CD4-positive, alpha-beta T cell treated with Interleukin-15 for 1 hour (primary cell): Measurements from ENCODE around the gene APBA2.
"Not testable (repeated sequence)": the region's sequence is repeated elsewhere in the genome, so short reads cannot be mapped to it uniquely, and the experiment has no call there.

ENCODE experiments used
- DNase-seq: peaks from one replicate; pipeline ENCODE4 v3.0.0-alpha.2; 2020

APBA2 gene

DNA sequence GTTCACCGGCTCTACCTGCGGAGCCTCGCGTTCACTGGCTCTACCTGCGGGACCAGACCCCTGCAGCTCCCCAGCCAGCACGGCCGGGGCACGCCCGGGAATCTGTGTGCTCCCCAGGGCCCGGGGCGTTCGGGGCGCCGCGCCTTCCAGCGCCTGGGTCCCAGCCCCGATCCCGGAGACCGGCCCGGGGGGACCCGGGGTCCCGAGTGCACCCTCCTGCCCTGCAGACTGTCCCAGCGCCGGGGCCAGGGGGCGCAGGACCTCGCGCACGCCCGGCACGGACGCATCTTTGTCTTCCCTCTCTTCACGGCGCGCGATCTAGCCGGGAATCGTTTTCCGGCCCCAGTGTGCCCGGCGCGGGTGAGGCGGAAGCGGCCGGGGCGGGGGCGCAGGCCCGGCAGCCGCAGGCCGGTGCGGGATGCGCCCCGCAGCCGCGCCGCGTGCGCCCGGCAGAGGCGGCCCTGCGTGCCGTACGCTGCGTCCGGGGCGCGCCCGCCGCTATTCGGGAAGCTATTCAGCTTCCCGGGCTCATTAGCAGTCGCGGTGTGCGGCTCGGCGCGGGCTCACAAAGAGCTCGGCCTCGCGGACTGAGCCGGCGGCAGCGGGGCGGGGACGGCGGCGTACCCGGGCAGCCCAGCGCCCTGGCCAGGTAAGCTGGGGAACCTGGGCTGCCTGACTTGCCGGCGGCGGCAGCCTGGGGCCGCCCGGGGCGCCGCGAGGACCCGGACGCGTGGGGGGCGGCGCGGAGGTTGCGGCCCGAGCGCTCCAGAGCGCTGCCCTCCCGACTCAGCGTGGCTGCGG lies at the start of gene APBA2:
TSS of gene APBA2 (plus strand) at position 345 of the 801 bp plus-strand sequence. CDS start 167,911 bp downstream, outside the sequence.
- peak; percentile 28 for DNase-seq

DNA sequence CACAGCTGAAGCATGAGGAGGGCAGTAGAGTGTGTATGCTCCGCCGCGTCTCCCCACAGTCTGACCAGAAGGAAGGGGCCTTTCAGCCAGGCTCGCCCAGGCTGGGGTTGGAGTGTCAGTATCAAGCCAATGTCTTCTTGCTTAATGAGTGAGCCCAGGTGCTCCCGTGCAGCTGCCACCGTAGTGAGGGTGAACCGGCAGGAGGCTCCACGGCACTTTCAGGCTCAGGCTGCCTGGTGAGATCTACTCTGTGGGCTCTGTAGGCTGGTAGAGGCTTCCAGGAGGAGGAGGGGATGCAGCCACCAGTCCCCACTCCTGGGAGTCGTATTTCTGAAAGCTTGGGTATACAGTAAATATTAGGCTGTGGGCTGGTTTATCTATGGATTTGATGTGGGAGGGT lies 45.5 kb upstream of the APBA2 start:
- not testable (repeated sequence) for DNase-seq

DNA sequence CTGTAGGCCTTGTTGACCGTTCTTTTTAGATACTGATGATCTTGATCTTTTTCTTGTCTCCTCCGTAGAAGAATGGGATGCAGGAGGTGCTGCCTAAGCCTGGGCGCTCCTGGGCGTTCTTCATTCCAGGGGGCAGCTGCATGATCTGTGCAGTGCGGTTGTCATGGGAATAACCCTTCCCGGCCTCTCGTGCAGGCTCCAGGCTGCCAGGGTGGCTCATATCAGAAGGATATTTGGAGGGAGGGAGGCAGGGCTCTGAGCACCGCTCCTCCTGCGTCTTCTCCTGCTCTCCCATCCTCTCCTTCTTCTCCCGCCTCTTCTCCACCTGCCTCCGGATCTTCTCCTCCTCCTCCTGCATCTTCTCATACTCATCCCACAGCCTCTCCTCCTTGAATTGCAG lies 43.6 kb upstream of the APBA2 start:
- not testable (repeated sequence) for DNase-seq

GRCh38 chr15:28843520-28843919 lies 42.3 kb upstream of the APBA2 start:
- DNase-seq: not testable (repeated sequence)

DNA sequence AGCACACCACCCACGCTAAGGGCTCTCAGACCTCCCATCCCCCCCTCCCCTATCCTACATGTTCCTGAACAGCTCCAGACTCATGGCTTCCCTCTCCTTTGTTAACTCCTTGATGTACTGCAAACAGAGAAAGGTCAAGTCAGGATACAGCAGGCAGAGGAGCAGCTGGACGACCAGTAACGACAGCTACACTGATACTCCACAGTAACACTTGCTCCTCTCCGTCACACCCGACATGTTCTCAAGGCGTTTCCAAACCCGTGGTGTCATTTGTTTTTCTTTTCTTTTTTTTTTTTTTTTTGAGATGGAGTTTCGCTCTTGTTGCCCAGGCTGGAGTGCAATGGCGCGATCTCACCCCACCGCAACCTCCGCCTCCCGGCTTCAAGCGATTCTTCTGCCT lies 41.6 kb upstream of the APBA2 start:
- not testable (repeated sequence) for DNase-seq

DNA sequence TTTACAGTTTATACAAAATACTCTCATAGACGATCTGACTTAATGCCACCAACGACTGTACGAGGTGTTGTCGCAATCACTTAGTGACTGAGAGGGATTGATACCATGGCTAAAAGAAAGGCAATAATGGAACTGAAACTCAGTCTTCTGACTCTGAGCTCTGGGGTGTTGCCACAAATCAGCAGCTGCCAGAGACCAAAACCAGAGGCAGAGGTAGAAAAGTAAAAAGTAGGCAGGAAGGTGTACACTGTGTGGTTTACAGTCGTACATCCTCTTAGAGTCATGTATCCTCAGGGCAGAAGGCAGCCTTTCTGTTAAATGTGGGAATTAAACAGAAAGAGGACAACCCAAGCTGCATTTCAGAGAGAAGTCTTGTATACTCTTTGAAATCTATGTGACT lies 38.5 kb upstream of the APBA2 start:
- not testable (repeated sequence) for DNase-seq

GRCh38 chr15:28847959-28848358 lies 37.8 kb upstream of the APBA2 start:
- DNase-seq: not testable (repeated sequence)

DNA sequence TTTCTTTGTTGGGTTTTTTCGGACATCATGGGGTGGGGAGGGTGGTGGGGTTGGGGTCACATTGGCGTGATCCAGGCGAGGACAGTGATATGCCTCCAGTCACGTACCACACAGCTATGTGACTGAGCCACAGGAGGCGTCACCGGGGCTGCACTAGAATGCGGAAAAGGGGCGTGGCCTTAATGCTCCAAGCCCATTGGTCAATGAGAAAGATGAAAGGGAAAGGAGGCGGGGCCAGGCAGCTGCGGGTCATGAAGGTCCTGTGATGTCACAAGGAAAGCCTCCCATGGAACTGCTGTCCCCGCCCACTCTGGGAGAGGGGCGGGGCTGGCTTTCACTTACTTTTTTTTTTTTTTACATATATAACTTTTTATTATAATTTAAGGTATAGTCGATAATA lies 37.3 kb upstream of the APBA2 start, which contains the start of gene GOLGA6L7:
TSS of gene GOLGA6L7 (minus strand) at position 124 of the 400 bp plus-strand sequence. CDS start at position 29, 95 bp downstream.
- DNase-seq: not testable (repeated sequence)

GRCh38 chr15:28849271-28849670 lies 36.5 kb upstream of the APBA2 start:
- DNase-seq: not testable (repeated sequence)

GRCh38 chr15:28849766-28850165 lies 36.0 kb upstream of the APBA2 start:
- DNase-seq: not testable (repeated sequence)

DNA sequence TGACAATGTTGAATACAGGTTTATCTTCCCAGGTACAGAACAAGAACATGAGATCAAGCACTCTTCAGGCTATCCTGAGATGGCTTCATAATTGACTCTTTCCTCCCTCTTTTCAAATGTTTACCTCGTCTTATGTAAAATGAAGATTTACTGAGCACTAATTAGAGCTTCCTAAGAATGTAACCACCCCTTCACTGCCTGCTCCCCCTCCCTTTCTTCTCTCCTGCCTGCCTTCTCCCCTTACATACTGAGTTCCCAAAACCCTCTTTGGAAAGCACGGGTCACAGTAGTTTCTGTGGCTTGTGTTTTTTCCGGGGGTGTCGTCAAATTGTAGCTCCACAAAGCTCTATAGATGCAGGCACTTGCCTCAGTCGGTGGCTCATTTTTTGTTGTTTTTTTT lies 32.1 kb upstream of the APBA2 start:
- not testable (repeated sequence) for DNase-seq

- not testable (repeated sequence) for DNase-seq
Observed at GRCh38 chr15:28854578-28854977, 31.2 kb upstream of the APBA2 start.

DNA sequence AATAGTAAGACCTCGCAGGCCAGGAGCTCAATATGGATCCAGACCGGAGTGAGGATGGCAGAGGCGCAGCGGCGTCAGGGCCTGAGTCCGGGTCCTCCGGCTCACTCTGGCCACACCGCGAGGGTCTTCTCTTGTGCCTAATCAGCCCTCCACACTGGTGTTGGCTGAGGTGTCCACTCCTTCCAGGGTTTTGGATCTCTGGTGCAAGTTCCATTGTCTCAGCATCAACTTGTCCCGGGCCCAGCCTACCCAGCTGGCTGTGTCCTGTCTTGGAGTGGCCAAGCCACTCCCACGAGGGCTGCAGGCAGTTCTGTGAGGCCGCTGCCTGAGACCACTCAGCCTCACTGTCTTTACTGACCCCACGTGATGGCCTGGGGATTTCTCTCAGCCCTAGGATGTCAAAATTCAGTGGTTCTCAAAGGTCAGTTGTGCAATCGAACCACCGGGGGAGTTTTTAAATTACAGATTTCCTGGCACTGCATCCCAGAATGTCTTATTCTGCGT lies 24.7 kb upstream of the APBA2 start:
- DNase-seq: no peak

GRCh38 chr15:28861589-28862293 lies 24.0 kb upstream of the APBA2 start:
- not testable (repeated sequence) for DNase-seq

DNA sequence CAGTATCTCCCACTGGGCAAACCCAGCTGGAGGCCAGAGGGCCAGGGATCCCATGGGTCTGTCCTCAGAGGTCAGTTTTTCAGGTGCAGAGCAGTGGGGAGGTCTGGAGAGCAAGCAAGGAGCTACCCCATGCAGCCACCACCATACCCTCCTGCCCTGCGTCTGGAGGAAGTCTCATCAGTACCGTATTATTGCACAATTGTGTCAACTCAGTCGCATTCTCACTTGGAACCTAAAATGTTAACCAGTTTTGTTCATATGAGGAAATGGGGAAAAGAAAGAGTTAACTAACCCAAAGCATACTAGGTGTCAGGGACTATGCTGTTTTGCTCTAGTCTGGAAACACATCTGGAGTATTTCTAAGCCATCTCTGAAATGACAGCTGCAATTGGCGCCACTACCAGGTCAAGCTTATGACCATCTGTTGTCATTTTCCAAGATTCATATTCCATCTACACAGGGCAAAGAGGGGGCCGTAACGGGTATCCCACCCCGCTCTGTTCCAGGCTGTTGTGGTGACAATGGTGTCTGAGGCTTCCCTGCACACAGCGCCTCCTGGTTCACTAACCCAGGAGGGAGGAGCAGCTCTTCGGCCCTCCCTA lies 16.9 kb upstream of the APBA2 start:
- DNase-seq: no peak

DNA sequence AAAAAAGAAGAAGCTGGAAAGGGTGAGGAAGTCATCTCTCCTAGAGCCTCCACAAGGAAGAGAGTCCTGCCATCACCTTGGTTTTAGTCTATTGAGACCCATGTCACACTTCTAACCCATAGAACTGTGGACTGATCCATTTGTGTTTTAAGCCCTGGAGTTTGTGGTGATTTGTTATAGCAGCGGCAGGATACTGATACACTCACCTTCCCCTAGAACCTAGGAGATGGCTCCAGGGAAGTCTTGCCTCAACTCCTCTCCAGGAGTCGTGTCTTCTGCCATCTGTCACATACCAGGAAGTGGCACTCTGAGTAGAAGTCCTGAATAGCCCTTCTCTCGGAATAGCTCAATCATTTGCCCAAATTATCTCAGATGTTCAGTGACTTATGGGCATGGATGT lies 14.6 kb upstream of the APBA2 start:
- no peak for DNase-seq

GRCh38 chr15:28873006-28873405 lies 12.8 kb upstream of the APBA2 start:
- DNase-seq: no peak

DNA sequence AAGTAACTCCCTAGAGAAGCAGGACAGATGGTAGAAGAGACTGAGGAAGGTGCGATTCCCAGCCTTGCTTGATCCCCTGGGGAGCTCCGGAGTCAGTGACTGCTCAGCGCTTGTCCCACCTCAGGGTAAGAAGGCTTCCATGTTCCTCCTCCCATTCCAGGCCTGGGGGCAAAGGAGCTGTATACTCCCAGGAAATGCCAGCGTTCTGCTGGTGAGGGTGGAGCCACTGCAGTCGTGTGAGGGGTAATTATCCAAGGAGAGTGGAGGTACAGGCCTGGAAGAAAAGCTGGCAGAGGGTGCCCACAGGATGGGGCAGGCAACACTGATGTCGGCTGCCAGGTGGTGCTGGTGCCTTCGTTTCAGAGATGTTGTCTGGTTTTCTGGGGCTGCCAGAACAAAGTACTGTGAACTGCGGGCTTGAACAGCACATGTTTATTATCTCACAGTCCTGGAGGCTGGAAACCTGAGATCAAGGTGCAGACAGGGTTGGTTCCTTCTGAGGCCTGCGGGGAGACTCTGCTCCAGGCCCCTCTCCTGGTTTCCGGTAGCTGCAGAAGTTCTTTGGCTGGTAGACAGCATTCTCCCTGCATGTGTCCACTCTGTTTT lies 12.1 kb upstream of the APBA2 start:
- DNase-seq: peak; percentile 36

DNA sequence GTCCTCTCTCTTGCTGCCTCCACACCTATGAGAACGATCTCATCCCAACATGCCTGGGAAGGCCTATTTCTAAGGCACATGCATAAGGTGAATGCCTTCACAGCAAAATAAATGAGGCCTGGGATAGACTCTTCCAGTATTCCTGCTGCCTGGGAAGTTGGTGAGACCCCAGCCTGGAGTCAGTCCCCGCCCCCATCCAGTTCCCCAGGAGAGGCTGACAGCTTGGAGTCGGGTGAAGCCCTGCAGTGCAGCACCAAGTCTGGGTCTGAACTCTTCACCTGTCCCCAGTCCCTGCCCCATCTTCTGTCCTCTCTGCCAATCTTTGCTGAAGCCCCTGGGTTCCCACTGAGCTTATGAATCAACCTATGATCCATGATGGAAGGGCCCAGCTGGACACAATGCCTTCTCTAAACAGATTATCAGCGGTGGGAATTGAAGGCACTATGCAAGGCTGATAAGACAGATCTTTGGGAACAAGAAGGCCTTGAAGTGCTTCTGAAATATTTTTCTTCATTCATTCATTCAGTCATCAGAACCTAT lies 10.2 kb upstream of the APBA2 start:
- DNase-seq: no peak

- DNase-seq: no peak
Observed at GRCh38 chr15:28876131-28876844, 9.5 kb upstream of the APBA2 start.

DNA sequence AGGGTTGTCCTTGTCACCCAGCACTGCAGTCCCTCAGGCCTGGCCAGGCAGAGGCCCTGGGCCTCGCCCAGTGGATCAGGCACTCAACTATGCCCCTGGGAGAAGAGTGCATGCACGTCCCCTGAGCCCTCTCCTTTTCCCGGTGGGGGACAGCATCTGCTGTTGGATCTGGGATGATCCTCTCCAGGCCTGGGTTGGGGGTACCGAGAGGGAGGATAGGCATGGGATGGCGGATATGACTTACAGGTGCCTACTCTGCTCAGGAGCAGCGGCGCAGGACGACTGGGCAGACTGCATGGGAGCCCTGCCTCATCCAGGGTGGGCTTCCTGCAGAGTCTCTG lies 9.0 kb upstream of the APBA2 start:
- DNase-seq: no peak

- DNase-seq: no peak
Observed at GRCh38 chr15:28878209-28878608, 7.6 kb upstream of the APBA2 start.
